Measurements from ENCODE around the gene KCNIP1. TPM values are rescaled to one million over a fixed set of nuclear protein-coding genes. Genes with fewer than 3 reads are reported as not detected.

Gene KCNIP1
- total RNA-seq, 1 experiment from 2014 or later = not detected

GRCh38 chr5:170783498-170784247 lies 279.9 kb downstream of the KCNIP1 start, which contains the start of gene GABRP:
GABRP (plus strand) TSS chr5:170783725; CDS start chr5:170788616, 4,891 bp downstream.
- no peak within 1 kb of the TSS for H3K27ac ChIP-seq (ENCODE audit: low read depth, low read length)
- ATAC-seq (no peak), DNase-seq (ENCODE audit: low read depth, low spot score) (no peak)
- intact Hi-C loops (cut with micrococcal nuclease) = no loop called here
- BruUV-seq (replicated peaks) = no TSS peak
- ChIA-PET RAD21 (ENCODE audit: low non-redundant PET in 1 of 2, low total read pairs in 2 of 2, uncharacterized antibody in 2 of 2, unreplicated experiment in 2 of 2) (no interaction called here), CTCF (interaction anchor here (0.9 kb wide), 1 partner anchor 152 kb away, joined by 3 read pairs; no protein-coding TSS in a partner anchor), POLR2A (no interaction called here)
- H3K9ac ChIP-seq (ENCODE audit: low read length) = no peak within 1 kb of the TSS
- no peaks in the 10 kb centered on the region for H3K27me3 ChIP-seq (ENCODE audit: insufficient read depth, low read length)
- H3K9me2 ChIP-seq (ENCODE audit: insufficient read depth) = no peaks in the 10 kb centered on the region
- TF ChIP-seq ELF1 (IDR thresholded peaks at IDR 0.05; ENCODE audit: borderline replicate concordance, low read depth) (no peak), EGR1 (IDR thresholded peaks at IDR 0.05; ENCODE audit: low read depth) (no peak), POLR2AphosphoS5 (IDR thresholded peaks at IDR 0.05; ENCODE audit: low read depth, low read length) (no peak), ZFX (IDR thresholded peaks at IDR 0.05) (no peak), POLR2A (IDR thresholded peaks at IDR 0.05; ENCODE audit: borderline replicate concordance, extremely low read depth, insufficient read depth, insufficient read length) (no peak)
- TF ChIP-seq, protein P1, sequence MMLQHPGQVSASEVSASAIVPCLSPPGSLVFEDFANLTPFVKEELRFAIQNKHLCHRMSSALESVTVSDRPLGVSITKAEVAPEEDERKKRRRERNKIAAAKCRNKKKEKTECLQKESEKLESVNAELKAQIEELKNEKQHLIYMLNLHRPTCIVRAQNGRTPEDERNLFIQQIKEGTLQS (IDR thresholded peaks at IDR 0.05) = no peak
- H2AFZ ChIP-seq (ENCODE audit: low read depth, low read length, poor library complexity, severe bottlenecking) = no peak within 1 kb of the TSS
- H3K4me3 ChIP-seq (replicated peaks in 1 of 2; ENCODE audit: low read depth in 1 of 2, low read length in 2 of 2) = no peak within 1 kb of the TSS
- no peaks in the 10 kb centered on the region for H3K79me2 ChIP-seq (ENCODE audit: insufficient read depth, low read length)
- no peaks in the 10 kb centered on the region; the same call in 1 of the 2 replicates for H4K20me1 ChIP-seq (ENCODE audit: insufficient read depth)
- H3K4me2 ChIP-seq (ENCODE audit: low read length) = no peak within 1 kb of the TSS
- no peaks in the 10 kb centered on the region for H3K36me3 ChIP-seq (ENCODE audit: control insufficient read depth in 1 of 2, insufficient read depth in 2 of 2, low read length in 2 of 2)
- H3K4me1 ChIP-seq (ENCODE audit: control insufficient read depth in 1 of 2, insufficient read depth in 2 of 2, low read length in 2 of 2) = no peaks in the 10 kb centered on the region
- H3K9me3 ChIP-seq (ENCODE audit: control insufficient read depth in 1 of 2, insufficient read depth in 1 of 2, low read depth in 1 of 2, low read length in 2 of 2) = no peaks in the 10 kb centered on the region

- POLR2A ChIA-PET = no interaction called here
- H3K4me2 ChIP-seq (ENCODE audit: low read length) = no peak overlapping the region
- RAD21 ChIA-PET (ENCODE audit: low non-redundant PET in 1 of 2, low total read pairs in 2 of 2, uncharacterized antibody in 2 of 2, unreplicated experiment in 2 of 2) = no interaction called here
- no peaks in the 10 kb centered on the region for H3K36me3 ChIP-seq (ENCODE audit: control insufficient read depth in 1 of 2, insufficient read depth in 2 of 2, low read length in 2 of 2)
- ATAC-seq = no peak
- no peak for DNase-seq (ENCODE audit: low read depth, low spot score)
- no peak overlapping the region for H3K27ac ChIP-seq (ENCODE audit: low read depth, low read length)
- H3K9ac ChIP-seq (ENCODE audit: low read length) = no peak overlapping the region
- no TSS peak for BruUV-seq (replicated peaks)
- H4K20me1 ChIP-seq (ENCODE audit: insufficient read depth) = no peaks in the 10 kb centered on the region; the same call in 1 of the 2 replicates
- H3K79me2 ChIP-seq (ENCODE audit: insufficient read depth, low read length) = no peaks in the 10 kb centered on the region
- CTCF ChIA-PET = no interaction called here
- H2AFZ ChIP-seq (ENCODE audit: low read depth, low read length, poor library complexity, severe bottlenecking) = no peak overlapping the region
- no peaks in the 10 kb centered on the region for H3K9me3 ChIP-seq (ENCODE audit: control insufficient read depth in 1 of 2, insufficient read depth in 1 of 2, low read depth in 1 of 2, low read length in 2 of 2)
- intact Hi-C loops (cut with micrococcal nuclease) = no loop called here
- no peak overlapping the region for H3K4me3 ChIP-seq (replicated peaks in 1 of 2; ENCODE audit: low read depth in 1 of 2, low read length in 2 of 2)
- no peaks in the 10 kb centered on the region for H3K9me2 ChIP-seq (ENCODE audit: insufficient read depth)
- no peaks in the 10 kb centered on the region for H3K4me1 ChIP-seq (ENCODE audit: control insufficient read depth in 1 of 2, insufficient read depth in 2 of 2, low read length in 2 of 2)
- no peaks in the 10 kb centered on the region for H3K27me3 ChIP-seq (ENCODE audit: insufficient read depth, low read length)
- no peak for TF ChIP-seq EZH2phosphoT487 (IDR thresholded peaks at IDR 0.05; ENCODE audit: borderline replicate concordance)
- TF ChIP-seq, protein P1 (IDR thresholded peaks at IDR 0.05) = no peak
- TF ChIP-seq REST (IDR thresholded peaks at IDR 0.05; ENCODE audit: low read depth) = no peak
- no peak for TF ChIP-seq CTCF (IDR thresholded peaks at IDR 0.05 in 2 of 3, conservative IDR thresholded peaks at IDR 0.05 in 1 of 3; ENCODE audit: borderline replicate concordance in 1 of 3, insufficient read depth in 1 of 3, low read depth in 2 of 3, low read length in 2 of 3)
- no peak for TF ChIP-seq ELF1 (IDR thresholded peaks at IDR 0.05; ENCODE audit: borderline replicate concordance, low read depth)
- TF ChIP-seq TCF7L2 (IDR thresholded peaks at IDR 0.05; ENCODE audit: borderline replicate concordance, extremely low read depth, insufficient read depth, insufficient read length) = no peak
- TF ChIP-seq RAD21 (IDR thresholded peaks at IDR 0.05; ENCODE audit: low read depth) = no peak
- TF ChIP-seq SRF (IDR thresholded peaks at IDR 0.05; ENCODE audit: low read depth) = no peak
- TF ChIP-seq CEBPB (IDR thresholded peaks at IDR 0.05; ENCODE audit: low read depth) = no peak
- TF ChIP-seq JUND (IDR thresholded peaks at IDR 0.05) = no peak
- TF ChIP-seq FOSL1 (IDR thresholded peaks at IDR 0.05; ENCODE audit: low read depth) = no peak
Observed at GRCh38 chr5:170785416-170785815, 281.6 kb downstream of the KCNIP1 start.
